GM10266 (cell line): ENCODE measurements around the gene TEX50.
"Not testable (repeated sequence)": the region's sequence is repeated elsewhere in the genome, so short reads cannot be mapped to it uniquely, and the experiment has no call there.

Source experiments
- DNase-seq: peaks from one replicate; pipeline ENCODE4 v3.0.0; 2012; ENCODE audit errors: extremely low spot score
- TF ChIP-seq, protein P1 (sequence below): IDR thresholded peaks from 2 replicates; pipeline ENCODE4 v1.5.1; 2012; ENCODE audit warnings: mild to moderate bottlenecking, low read depth; ENCODE audit not compliant: control insufficient read depth, insufficient read depth; ENCODE audit errors: missing control alignments

Gene TEX50

DNA sequence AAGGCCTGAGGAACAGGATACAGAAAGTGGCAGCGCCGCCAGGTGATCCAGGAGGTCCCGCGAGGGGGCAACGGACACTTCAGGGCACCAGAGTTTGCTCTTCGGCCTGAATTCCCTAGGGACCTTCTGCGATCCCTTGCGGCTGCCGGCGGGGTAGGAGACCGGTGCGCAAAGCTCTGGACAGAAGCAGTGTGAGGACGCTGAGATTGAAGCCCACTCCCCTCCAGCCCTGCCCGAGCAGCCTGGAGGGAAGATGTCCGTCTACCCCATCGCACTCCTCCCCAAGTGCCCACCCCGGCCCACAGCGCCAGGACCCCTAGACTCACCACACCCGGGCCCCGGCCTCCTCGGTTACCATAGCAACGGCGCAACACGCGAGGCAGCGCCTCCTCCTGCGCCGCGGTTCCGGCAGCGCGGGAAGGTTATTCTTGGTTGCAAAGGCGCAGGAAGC lies 34.4 kb downstream of the TEX50 start, which contains the start of gene ANKRD45:
ANKRD45 (minus strand) TSS at position 361 of the 451 bp plus-strand sequence. CDS start 10,433 bp downstream, outside the sequence.
- DNase-seq, result no peak
- TF ChIP-seq, protein P1, sequence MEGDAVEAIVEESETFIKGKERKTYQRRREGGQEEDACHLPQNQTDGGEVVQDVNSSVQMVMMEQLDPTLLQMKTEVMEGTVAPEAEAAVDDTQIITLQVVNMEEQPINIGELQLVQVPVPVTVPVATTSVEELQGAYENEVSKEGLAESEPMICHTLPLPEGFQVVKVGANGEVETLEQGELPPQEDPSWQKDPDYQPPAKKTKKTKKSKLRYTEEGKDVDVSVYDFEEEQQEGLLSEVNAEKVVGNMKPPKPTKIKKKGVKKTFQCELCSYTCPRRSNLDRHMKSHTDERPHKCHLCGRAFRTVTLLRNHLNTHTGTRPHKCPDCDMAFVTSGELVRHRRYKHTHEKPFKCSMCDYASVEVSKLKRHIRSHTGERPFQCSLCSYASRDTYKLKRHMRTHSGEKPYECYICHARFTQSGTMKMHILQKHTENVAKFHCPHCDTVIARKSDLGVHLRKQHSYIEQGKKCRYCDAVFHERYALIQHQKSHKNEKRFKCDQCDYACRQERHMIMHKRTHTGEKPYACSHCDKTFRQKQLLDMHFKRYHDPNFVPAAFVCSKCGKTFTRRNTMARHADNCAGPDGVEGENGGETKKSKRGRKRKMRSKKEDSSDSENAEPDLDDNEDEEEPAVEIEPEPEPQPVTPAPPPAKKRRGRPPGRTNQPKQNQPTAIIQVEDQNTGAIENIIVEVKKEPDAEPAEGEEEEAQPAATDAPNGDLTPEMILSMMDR, result no peak

DNA sequence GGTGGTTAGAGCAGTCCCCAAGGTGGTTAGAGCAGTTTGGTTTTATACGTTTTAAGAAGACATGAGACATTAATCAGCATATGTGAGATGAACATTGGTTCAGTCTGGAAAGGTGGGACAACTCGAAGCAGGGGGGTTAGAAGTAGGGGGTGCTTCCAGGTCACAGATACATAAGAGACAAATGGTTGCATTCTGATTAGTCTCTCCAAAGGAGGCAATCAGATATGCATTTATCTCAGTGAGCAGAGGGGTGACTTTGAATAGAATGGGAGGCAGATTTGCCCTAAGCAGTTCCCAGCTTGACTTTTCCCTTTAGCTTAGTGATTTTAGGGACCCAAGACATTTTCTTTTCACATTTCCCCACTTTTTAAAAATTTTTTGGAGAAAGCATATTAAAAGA lies 39.4 kb downstream of the TEX50 start:
- DNase-seq, result not testable (repeated sequence)

DNA sequence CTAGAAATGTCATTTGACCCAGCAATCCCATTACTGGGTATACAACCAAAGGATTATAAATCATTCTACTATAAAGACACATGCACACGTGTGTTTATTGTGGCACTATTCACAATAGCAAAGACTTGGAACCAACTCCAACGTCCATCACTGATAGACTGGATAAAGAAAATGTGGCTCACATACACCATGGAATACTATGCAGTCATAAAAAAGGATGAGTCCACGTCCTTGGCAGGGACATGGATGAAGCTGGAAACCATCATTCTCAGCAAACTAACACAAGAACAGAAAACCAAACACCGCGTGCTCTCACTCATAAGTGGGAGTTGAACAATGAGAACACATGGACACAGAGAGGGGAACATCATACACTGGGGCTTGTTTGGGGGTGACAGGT lies 45.0 kb downstream of the TEX50 start:
- DNase-seq, result not testable (repeated sequence)

DNA sequence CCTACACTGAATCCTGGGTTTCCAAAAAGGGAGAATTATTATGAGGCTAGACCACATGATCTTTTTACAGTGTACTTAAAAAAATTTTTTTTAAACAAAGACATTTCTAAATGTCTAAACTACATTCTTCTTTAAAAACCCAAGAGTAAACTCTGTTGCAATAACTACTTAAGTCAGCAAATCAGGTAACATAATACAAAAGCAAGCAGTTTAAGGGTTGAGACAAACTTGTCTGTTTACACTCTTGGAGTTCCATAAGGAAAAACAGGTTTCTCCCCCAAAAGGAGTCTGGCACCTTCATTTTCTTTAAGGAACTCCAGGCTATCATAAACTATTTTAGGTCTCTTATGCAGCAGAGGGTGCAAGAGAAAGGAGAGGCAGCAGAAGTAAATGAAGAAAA lies 47.0 kb downstream of the TEX50 start:
- DNase-seq, result no peak
- TF ChIP-seq, protein P1, result no peak

DNA sequence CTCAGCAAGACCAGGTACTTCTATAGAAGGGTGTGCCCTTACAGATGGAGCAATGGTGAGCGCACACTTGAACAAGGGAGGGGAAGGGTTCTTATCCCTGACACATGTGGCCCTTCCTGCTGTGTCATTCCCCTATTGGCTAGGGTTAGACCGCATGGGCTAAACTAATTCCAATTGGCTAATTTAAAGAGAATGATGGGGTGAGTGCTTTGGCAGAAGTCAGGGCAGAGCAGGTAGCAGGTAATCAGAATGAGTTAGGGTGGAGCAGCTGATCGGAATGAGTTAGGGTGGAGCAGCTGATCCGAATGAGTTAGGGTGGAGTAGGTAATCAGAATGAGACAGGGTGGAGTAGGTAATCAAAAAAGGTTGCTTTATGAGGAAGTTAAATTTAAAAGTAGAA lies 48.7 kb downstream of the TEX50 start:
- not testable (repeated sequence) for DNase-seq

DNA sequence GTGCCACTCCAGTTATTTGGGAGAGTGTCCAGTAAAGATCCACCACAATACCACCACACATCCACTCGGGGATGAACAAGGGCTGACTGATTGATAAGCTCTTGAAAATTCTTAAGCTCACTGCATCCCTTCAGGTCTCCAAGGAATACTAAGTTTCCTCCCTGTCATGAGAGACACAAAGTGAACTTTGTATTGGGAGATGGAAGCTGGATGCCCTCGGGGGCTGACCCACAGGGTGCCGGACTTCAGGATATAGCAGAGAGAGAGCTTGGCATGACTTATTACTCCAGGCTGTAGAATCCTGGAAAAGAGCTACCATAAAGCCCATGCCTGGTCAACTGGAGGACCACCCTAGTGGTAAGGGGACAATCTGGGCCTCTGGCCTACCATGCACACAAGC lies 50.0 kb downstream of the TEX50 start:
- DNase-seq, result not testable (repeated sequence)
